CD4-positive, alpha-beta T cell treated with Interleukin-15 for 1 hour (primary cell): ENCODE data around the gene FASTKD3.
A peak's percentile ranks its signal among the peaks of the same experiment; 100 is the strongest.

Experiments used
- DNase-seq: peaks from one replicate; pipeline ENCODE4 v3.0.0-alpha.2; 2020

The FASTKD3 gene

DNA sequence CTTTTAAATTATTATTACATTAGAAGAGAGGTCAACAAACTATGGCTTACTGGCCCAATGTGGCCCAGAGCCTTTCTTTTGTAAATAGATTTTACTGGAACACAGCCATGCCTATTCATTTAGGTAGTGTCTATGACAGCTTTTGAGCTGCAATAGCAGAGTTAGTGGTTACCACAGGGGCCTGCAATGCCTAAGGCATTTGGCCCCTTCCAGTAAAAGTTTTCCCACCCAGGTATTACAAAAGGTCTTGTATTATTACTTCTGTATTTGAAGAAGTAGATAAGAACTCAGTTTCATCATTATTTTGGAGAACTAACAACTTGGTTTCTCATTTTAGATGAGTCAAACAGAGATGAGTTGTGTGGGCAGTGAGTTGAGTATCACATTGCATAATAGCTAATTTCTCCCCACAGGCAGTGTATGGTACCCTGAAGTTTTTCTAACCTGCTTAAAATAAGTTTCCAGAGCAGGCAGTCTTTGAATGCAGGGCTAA lies 9.6 kb upstream of the FASTKD3 start:
- DNase-seq = no peak

DNA sequence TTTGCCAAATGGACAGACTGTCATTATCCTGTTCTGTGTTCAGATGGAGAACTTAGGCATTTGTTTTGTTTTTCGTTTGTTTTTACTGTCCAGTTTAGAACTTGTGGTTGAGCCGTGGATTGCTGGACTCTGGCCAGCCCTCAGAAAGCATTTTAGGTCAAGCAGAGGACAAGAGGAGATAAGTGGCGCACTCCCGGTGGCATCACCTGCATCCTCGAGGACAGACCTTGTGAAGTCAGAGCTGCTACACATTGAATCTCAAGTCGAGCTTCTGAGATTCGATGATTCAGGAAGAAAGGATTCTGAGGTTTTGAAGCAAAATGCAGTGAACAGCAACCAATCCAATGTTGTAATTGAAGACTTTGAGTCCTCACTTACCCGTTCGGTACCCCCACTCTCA lies 9.0 kb upstream of the FASTKD3 start:
- DNase-seq = no peak

DNA sequence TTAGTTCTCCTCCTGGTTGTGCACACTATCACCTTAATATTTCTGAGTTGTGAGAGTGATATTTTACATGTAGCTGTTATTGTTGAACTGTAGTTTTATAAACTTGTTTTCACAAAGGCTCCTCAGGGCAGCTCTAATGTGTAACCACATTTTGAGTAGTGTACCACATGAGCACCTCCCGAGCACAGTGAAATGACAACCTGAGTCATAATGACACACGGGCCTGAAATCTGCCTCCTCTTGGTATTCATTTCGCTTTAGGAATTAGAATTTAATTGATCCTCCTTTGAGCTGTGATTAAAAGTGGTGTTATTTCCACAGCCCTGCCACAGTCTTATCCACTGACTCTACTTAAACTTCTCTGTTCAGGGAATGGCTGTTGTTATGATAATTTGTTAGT lies 8.0 kb upstream of the FASTKD3 start:
- DNase-seq = no peak

DNA sequence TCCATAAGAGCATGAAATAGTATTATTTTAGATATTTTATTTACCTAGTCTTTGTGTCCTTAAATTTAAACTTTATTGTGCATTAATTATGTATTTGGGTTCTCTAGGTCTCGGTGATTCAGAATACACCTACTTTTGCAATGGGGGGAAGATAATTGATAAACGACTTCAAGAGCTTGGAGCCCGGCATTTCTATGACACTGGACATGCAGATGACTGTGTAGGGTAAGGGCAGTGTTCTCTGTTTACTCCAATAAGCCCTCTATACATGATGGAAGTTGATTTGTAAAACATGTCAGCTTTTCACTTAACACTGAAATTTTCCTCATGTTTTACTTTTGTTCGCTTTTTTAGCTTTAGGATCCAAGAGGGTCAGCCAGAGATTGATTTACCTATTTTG lies 6.3 kb upstream of the FASTKD3 start:
- DNase-seq = no peak

DNA sequence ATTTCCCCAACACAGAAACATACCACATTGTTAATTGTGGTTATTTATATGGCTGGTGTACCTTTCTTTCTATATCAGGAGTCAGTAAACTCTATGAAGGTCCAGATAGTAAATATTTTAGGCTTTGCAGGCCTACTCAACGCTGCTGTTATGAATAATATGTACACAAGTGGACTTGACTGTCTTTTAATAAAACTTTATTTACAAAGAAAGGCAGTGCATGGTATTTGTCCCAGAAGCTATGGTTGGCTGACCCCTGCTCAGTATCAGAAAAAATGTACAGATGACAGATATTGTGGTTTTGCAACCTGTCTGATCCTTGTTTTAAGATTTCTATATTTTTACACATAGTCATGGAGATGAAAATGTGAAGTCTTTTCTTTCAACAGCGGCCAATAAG lies 5.8 kb upstream of the FASTKD3 start:
- no peak for DNase-seq

DNA sequence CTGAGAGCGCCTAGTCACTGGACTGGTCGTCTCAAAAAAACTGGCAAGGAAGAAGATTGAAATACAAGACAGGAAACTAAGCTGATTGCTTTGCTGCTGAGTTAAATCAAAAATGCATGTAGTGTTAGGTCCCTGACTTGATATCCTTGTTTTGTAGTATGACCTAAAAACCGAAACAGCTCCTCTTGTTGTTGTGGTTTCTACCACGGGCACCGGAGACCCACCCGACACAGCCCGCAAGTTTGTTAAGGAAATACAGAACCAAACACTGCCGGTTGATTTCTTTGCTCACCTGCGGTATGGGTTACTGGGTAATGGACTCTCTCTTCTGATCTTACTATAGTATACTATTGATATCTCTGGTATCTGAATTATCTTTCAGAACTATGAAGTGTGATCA lies 4.4 kb upstream of the FASTKD3 start:
- peak; percentile 31 for DNase-seq

DNA sequence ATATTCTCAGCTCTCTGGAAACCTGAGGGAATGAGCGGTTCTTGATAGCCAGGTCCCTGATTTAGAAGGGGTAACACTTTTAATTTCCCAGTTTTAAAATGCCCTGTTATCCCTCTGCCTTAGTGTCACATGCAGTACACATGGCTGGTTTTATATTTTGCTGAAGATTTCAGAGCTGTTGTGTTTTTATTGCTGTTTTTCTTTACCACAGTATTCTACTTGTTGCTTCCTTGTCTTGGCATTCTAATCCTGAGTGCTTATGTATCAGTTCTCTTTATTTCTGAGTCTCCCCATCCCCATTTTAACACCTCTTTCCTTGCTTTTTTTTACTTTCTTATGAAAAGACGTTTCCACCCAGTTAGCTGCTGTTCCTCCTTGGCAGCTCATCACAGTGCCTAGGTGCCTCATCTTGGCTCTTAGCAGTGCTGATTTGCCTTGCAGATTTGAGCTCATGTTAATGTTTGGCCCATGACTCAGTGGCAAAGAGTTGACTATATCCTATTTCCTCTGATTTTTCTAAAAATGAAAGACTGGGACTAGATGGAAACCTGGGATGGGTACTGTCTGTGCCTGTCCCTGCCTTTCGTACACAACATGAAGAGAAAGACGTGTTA lies 3.8 kb upstream of the FASTKD3 start:
- DNase-seq = no peak

DNA sequence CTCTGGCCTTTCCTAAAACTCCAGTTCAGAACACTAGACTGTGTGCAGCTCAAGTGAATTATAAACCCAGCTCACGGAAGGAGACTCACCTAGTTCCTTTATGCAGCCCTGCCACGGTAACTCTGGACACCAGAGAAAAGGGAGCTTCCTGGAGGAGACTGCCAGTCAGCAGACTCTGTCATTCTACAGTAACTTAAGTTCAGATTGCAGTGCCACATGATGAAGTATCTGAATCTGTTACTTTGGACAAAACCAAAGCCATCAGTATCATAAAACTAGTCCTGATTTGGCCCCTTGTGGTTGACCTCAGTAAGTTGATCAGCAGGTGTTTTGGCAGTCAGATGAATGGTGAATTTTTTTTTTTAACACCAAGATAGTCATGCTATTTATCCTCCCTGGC lies 2.8 kb upstream of the FASTKD3 start:
- DNase-seq = no peak

DNA sequence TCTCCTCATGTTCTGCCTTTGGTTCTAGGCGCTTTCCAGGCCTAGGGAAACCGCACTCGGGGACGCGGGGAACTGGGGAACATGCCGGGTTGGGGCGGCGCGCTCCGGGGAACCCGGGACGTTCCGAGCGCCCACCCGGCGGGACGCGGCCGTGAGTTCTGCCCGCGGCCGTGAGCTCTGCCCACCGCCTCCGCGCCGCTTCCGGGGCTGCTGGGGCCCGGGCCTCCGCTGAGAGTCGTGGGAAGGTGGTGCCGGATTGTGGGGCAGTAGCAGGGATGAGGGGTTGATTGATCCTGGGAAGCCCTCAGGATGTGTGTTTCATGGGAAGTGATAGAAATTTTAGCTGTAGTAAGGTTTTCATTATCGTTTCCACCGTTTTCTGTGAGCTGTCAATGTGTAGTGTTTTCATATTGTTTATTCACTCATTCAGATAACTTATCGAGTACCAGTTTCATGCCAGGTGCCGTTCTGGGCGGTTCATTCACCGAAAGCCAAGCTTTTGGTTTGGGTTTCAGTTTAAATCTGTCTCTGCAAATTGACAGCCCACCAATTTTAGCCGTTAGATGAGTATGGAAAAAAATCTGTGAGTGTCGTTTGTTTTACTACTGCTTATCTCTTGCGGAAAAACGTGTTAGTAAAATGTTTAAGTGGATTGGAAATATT lies 774 bp upstream of the FASTKD3 start:
- no peak for DNase-seq

DNA sequence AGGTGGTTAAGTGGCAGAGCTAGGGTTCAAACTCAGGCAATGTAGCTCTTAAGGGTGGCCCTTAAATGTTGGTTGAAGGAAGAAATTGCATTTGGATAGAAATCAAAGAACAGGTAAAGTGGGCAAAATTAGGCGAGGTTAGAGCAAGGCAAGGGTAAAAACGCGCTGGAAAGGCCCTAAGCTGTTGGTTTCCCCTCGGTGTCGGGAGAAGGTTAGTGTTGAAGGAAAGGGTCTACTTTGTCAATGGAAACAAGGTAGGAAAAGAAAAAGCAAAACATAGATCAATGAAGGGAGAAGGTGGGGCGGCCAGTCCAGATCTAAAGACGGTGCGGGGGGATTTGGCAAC lies 431 bp downstream of the FASTKD3 start:
- DNase-seq = no peak

DNA sequence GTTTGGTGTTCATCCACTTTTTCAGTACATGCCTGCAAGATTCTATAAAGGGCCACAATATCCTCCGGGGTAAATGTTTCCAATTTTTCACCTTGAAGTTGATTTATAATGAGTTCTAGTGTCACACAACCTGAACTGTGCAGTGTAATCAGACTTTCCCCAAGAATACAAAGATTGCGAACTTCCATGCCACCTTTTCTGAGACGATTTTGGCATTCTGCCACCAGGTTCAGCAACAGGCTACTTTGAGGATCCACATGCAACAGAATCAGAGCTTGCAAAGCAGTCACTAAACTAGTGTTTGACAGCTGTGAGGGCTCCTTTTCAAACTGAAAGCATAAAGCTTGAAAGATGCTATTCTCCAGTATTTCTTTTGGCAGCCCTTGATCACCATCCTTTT lies 1.6 kb downstream of the FASTKD3 start:
- no peak for DNase-seq

DNA sequence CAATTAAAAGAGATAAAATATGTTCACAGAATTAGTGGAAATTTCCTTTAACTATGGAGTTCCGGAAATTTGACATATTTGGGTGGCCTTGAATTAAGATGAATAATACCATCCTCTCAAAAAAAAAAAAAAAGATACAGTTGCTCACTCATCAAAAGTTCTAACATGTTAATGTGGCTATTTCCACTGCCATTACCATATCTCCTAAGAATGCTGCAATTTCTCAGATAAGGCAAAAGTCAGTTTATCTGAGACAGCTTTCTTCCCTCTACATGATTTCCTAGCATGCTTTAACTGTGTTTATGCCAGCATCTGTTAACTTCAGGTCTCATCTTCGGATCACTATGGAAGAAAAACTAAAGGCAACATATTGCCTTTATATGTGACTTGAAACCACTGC lies 2.6 kb downstream of the FASTKD3 start:
- DNase-seq = no peak

DNA sequence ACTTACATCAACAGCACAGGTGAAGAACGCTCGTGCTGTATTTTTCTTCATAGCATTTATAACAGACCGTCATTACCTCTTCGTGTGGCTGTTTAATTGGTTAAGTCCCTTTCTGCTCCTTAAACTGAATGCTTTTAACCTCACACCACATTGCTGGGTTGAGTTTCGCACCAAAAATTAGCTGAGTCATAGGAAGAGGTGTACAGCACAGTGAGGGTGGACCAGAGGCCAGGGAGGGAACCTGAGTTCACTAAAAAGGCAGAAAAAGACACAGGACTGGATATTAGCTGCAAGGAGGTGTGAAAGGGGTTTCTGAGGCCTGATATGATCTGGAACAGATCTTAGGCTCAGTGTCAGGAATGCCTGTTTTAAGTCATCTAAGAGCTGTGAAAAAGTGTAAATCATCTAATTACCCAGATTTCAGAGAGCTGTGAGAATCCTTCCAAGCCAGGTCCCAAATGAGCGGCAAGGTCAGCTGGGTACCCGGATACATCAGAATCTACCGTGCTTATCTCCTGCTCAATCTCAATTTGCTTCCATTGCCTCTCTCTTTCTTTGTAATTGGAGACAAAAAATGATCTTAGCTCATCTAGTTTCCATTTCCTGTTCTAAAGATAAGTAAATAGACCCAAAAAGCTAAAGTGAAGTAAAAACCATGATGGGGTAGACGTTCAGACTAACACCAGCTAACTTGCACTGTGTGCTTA lies 10.8 kb downstream of the FASTKD3 start:
- no peak for DNase-seq

DNA sequence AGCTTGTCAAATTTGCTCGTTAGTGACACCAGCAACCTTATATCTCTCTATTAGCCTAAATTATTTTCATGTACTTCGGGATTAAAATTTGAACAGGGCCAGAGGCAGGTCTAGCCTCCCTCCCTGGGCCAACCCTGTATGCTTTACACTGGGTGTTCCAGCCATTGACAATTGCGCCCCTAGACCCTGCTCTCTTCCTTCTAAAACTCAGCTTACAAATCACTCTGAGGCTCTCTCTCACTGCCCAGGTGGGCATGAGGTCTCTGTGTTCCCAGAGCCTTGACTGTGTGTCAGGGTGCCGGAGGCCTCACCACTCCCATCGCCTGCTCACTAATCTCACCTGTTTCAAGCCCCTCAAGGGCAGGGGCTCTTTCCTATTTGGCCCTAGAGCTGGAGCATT lies 11.5 kb downstream of the FASTKD3 start:
- no peak for DNase-seq

DNA sequence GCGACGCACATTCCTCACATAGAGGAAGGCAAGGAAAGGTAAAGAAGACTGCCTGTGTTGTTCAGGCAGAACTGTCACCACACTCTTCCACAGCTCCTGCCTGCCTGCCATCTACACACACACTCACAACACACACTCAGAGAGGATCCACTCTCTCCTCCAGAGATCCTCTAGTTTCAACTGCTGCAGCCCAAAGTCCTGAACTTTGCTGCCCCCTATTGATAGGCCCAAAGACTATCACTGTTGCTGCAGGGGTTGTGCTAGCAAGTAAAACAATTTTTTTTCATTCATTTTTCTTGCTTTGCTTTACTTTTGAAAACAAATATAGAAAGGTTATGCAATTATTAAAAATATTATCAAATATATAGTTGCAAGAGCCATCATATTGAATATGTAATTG lies 12.0 kb downstream of the FASTKD3 start:
- no peak for DNase-seq

DNA sequence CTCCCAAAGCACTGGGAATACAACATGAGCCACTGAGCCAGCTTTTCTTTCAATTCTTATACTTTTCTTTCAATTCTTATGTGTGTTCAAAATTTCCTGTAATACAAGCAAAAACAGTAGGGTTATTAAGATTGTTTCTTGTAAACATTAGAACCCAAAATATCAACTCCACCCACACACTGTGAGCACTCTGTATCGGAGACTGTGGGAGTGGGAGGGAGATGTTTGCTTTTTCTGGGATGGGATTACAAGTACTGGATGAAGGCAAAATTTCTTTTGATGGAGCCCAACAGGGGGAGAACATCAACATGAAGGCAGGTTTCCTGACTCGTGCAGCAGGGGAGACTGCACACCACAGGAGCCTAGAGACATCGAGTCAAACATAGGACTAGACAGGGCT lies 13.2 kb downstream of the FASTKD3 start:
- no peak for DNase-seq

DNA sequence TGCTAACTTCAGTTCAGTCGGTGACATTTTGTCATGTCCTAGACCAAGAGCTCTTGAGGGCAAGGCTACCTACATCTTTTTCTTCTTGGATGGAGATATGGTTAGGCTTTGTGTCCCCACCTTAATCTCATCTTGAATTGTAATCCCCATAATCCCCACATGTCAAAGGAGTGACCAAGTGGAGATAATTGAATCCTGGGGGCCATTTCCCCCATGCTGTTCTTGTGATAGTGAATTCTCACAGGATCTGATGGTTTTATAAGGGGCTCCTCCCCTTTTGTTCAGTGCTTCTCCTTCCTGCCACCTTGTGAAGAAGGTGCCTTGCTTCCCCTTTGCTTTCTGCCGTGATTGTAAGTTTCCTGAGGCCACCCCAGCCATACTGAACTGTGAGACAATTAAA lies 15.8 kb downstream of the FASTKD3 start:
- DNase-seq = no peak

DNA sequence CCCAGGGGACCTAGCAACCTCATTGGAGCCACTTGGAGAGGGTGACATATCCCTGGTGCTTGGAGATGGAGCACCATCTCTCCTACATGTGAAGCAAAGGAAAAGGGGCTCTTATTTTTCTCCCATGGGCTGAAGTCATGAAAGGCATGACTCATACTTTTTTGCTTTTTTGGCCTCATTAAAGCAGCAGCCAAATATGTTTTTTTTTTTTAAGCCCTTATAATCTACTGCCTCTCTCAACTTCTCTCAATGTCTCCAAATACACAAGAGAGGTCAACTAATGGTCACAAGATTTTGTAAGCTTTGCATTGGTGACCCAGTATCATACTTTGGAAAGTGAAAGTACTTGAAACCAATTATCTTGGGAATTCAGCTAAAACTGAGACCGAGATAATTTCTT lies 16.3 kb downstream of the FASTKD3 start:
- DNase-seq = no peak

DNA sequence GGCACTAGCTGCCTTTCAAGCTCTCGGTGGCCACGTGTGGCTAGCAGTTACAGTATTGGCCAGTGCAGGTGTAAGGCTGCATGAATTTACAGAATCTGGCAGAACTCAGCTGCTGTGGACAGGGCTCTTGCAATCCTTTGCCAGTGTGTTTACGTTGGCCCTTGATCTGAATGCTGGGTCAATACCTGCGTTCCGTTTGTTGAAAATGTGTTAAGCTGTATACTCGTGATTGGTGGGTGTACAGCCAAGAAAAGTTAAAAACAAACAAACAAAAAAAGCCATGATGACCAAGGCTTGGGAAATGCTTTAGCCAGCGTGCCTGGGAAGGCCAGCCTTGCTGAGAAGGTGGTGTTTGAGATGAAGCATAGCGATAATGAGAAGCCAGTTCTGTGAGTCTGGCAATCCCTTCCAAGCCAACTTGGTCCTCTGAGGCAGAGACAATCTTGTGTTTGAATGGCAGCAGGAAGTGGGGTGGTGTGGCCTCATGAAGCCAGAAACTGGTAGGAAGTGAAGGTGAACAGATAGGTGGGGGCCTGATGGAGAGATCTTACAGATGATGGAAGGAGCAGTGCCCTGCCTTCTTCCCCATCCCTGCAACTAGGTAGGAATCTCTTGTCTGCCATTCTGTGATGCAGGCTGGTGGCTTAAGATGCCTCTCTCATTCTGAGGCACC lies 17.1 kb downstream of the FASTKD3 start:
- no peak for DNase-seq

DNA sequence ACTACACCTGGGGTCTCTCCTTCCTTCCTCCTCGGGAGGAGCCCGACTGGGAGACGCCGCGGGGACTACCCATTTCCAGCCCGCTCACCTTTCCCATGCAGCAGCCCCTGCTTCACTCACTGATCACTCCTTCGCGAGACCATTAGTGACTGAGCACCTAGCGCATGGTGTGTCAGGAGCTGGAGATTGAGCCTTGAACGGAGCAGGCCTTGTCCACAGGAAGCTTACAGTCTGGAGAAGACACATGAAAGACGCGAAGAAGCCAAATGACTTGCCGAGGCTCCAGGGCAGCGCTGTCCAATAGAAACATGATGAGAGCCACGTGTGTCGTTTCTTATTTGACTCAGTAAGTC lies 17.6 kb downstream of the FASTKD3 start:
- DNase-seq = no peak

DNA sequence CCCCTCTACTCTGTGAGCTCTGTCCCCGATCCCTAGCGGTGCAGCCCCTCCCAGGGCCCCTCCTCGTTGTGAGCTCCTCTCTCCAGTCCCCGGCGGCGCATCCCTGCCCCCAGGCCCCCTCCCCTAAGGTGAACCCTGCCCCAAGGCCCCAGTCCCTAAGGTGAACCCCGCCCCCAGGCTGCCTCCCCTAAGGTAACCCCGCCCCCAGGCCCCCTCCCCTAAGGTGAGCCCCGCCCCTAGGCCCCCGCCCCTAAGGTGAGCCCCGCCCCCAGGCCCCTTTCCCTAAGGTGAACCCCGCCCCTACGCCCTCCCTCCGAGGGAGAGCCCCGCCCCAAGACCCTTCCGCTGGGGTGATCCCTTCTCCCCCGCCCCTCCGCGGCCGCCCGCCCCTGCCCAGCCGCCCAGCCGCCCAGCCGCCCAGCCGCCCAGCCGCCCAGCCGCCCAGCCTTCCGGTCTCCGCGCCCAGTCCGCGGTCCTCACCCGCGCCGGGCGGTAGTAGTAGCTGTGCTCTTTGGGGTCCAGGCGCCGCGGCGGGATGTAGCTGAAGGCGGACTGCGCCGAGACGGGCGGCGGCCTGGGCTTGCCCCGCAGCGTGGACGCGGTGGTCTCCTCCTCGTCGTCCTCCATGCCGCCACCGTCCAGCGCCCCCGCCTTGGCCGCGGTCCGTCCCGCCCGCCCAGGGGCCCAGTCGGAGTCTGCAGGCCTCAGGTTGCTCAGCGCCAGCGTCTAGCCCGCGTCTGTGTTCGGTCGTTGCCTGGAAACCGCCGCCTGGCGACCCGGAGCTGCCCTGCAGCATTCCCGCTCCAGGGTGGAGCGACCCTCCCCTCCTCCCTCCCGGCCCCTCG lies 18.2 kb downstream of the FASTKD3 start, which contains the start of gene CFAP90:
Gene CFAP90, minus strand, starts transcription at position 739 of the 845 bp plus-strand sequence. Its CDS starts 112 bp downstream, at position 627.
- DNase-seq = no peak

DNA sequence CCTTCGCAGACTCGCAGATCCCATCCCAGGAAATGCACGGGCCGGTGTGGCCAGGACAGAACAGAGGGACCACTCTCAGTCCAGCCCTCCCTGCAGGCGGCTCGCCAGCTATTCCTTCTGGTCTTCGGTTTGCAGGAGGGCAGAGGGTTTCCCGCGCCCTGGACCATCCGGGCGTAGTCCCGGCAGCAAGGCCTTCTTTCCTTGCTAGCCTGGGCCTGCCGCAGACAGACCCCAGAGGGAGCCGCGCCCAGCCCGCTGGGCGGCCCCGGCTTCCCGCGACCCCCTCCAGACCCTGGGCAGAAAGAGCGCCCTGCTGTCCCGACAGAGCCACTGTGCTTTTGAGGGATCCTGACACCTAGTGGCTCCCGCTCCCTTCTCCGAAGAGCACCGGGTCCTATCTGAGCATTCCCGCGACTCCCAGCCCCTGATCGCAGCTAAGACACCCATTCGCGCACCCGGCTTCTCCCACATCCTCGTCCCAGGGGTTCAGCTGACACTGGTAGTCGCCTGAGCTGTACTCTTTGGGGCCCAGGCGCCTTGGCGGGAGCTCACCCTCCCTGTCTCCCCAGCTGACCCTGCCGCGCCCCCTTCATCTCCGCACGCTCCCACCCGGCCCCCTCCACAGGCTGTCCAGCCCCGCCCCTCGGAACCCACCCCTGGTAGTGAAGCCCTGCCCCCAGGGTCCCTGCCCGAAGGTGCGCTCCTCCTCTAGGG lies 19.0 kb downstream of the FASTKD3 start:
- DNase-seq = no peak
